Fibroblast of peridontal ligament (primary cell): ENCODE results near the gene SLC45A3.
A peak's percentile ranks its signal among the peaks of the same experiment; 100 is the strongest.
"Not testable (repeated sequence)": the region's sequence is repeated elsewhere in the genome, so short reads cannot be mapped to it uniquely, and the experiment has no call there.

Experiments used
- DNase-seq: peaks from one replicate; pipeline ENCODE4 v3.0.0-alpha.2; 2010; ENCODE audit errors: extremely low read depth

SLC45A3 gene, protein sequence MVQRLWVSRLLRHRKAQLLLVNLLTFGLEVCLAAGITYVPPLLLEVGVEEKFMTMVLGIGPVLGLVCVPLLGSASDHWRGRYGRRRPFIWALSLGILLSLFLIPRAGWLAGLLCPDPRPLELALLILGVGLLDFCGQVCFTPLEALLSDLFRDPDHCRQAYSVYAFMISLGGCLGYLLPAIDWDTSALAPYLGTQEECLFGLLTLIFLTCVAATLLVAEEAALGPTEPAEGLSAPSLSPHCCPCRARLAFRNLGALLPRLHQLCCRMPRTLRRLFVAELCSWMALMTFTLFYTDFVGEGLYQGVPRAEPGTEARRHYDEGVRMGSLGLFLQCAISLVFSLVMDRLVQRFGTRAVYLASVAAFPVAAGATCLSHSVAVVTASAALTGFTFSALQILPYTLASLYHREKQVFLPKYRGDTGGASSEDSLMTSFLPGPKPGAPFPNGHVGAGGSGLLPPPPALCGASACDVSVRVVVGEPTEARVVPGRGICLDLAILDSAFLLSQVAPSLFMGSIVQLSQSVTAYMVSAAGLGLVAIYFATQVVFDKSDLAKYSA

GRCh38 chr1:205680073-205680851 is at the start of gene SLC45A3:
SLC45A3 (minus strand) TSS chr1:205680509; CDS start chr1:205664656, 15,853 bp downstream.
- DNase-seq, result no peak

DNA sequence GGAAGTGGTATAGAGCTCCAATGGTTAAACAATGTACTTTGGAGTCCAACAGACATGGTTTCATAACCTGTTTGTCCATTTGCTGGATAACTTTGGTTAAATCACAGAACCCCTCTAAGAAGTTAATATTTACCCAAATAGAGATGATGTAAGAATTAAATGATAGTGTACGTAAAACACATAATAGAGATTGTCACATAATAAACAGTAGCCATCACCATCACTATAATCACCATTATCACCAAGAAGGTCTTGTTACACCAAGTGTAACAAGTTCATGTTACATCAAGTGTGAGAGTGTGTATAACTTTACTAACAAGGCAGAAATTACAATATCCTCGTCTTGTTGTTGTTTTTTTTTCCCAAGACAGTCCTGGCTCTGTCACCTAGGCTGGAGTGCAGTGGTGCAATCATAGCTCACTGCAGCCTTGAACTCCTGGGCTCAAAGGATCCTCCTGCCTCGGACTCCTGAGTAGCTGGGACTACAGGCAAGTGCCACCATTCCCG is 46.4 kb upstream of the SLC45A3 start:
- no peak for DNase-seq

- DNase-seq, result no peak
Observed at GRCh38 chr1:205725514-205725913, 45.2 kb upstream of the SLC45A3 start.

GRCh38 chr1:205720740-205721139 is 40.4 kb upstream of the SLC45A3 start:
- DNase-seq, result not testable (repeated sequence)

DNA sequence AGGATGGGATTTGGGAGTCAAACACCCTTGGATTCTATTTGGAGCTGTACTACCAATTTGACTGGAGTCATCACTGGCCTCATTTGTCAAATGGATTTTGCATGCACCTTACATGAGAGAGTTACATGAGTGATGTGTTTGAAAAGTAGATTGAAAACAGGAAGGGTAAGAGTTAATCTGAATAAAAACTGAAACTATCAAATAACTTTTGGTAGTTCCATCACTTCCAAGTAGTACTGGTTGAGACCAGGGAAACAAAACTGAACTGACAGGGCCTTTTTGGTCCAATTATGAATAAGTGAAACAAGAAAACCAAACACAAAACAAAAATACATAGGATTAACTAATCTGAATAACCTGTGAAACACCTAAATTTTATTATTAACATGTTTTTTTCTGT is 39.5 kb upstream of the SLC45A3 start:
- no peak for DNase-seq

- DNase-seq, result no peak
Observed at GRCh38 chr1:205719015-205719414, 38.7 kb upstream of the SLC45A3 start.

- no peak for DNase-seq
Observed at GRCh38 chr1:205716371-205717132, 36.2 kb upstream of the SLC45A3 start.

GRCh38 chr1:205715628-205716027 is 35.3 kb upstream of the SLC45A3 start:
- DNase-seq, result no peak

GRCh38 chr1:205714906-205715246 is 34.6 kb upstream of the SLC45A3 start:
- DNase-seq, result no peak

DNA sequence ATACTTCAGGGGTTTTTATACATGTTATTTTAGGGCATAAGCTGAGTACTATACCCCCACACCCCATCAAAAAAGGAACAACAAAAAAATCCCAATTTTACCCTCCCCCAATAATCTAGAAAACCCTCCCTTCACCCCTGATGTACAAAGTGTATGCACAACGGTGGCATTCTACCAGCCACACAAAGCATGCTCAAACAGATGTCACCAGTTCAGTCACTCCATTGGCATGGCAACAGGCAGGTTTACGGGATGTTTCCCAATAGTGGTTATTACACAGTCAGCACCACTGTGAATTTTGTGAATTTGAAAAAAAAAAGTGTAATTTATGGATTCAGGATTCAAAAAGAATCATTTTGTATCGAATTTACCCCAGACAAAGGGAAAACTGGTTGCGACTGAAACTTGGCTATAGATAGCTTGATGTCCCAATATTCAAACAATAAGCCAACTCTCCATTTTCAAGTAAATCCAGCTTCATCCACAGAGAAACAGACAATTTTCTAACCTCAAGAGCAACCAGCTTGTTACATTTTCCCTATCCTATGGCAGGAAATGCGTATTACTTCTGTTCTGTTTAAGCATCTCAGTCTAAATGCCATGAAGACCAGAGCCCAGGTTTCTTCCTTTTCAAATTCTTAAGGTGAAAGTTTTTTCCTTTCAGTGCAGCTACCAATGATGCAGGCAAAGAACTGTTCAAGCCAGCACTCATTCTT is 34.0 kb upstream of the SLC45A3 start:
- peak; percentile 55 for DNase-seq

DNA sequence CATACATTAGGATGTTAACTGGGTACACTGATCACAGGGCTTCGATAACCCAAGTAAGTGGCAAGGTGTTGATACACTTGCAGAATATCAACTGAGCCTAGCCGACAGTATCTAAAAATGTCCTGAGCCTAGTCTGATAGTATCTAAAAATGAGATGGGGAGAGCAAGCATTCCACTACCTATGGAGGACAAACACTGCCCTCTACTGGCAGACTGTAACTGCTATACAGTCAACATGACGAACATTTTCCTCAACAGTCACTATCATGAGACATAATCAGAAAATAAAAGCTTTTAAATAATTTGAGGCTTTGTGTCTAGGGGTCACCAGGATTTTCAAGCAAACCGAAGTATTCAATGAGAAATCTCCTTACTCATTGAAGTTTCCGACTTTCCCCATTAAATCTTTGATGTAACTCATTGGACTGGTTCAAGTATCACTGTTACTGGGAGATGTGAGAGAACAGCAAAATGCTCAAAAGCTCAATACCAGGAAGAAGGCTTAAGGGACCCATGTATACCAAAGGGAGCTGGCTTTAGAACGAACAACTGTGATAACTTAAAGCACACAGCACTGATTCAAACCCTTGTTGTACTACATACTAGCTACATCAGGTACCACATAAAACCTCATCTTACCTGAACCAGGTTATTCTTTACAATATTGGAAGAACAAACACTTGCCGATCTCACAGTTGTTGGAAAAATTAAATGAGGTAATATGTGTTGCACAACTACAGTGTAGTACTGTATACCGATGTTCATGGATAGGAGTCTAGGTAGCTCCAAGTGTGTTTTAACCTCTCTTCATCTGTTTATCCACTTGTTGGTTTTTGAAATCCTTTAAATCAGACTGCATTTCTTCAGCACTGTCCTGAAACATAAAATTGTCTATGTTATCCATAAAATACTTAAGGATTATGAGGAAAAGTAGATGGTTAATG is 31.1 kb upstream of the SLC45A3 start:
- DNase-seq, result peak; percentile 90

- no peak for DNase-seq
Observed at GRCh38 chr1:205710201-205711062, 30.1 kb upstream of the SLC45A3 start.

DNA sequence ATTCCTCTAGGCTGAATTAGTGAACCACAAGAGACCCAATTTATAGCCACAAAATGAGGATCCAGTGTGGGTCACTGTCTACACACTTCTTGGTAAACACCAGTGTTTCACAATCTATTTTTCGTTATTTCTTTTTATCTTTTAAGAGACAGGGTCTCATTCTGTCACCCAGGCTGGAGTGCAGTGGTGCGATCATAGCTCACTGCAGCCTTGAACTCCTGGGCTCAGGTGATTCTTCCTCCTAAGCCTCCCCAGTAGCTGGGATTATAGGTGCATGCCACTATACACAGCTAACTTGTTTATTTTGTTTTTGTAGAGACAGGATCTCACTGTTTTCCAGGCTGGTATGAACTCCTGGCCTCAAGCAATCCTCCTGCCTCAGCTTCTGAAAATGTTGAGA is 29.3 kb upstream of the SLC45A3 start:
- DNase-seq, result no peak

GRCh38 chr1:205709059-205709398 is 28.7 kb upstream of the SLC45A3 start:
- DNase-seq, result peak; percentile 74

- DNase-seq, result peak; percentile 43
Observed at GRCh38 chr1:205706601-205707502, 26.5 kb upstream of the SLC45A3 start.

- DNase-seq, result no peak
Observed at GRCh38 chr1:205704903-205705302, 24.6 kb upstream of the SLC45A3 start.

DNA sequence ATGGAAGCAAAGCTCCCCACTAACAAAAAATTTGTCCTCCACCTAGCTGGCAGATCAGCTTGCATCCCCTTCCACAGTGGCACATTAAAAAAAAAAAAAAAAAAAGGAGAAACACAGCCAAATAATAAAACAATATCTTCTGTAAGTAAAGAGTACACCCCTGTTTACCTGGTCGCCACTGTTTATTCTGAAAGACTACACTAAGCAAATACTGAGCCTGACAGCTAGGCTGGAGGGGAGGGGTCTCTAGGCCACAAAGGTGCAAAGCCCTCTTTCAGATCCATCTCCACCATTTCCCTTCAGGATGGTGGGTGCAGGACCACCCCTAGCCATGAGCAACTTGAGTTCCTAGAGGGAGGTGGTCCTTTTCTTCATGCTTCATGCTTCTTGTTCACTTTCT is 22.8 kb upstream of the SLC45A3 start:
- DNase-seq, result no peak

DNA sequence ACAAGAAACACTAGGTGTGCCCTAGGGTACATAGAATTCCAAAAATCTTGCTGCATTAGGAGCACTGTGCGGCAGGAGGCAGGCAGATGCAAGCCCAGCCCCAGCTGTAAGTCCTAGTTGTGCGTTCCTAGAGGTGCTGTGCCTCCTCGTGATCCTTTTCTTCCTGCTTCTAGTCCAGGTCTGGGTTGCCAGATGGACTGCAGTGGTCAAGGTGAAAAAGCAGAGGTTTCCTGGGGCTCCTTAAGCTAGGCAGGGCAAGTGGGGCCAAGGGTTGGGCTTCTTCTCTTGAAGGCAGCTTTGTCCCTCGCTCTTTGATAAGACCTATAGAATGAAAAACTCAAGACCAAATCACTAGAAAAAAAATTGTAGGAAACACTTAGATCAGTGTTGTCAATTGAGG is 21.6 kb upstream of the SLC45A3 start:
- DNase-seq, result no peak
